Measurements from ENCODE around the gene PNLIPRP1.

Gene PNLIPRP1

GRCh38 chr10:116599991-116600390 lies 9.2 kb downstream of the PNLIPRP1 start:
- DNase-seq (ENCODE audit: low spot score) (no peak), FAIRE-seq (no peak)

- no peak for DNase-seq (ENCODE audit: low spot score)
- FAIRE-seq: no peak
Observed at GRCh38 chr10:116602648-116603400, 12.1 kb downstream of the PNLIPRP1 start.

GRCh38 chr10:116606061-116606483 lies 15.3 kb downstream of the PNLIPRP1 start:
- DNase-seq (ENCODE audit: low spot score): no peak
- FAIRE-seq: no peak

- DNase-seq (ENCODE audit: low spot score) (no peak), FAIRE-seq (no peak)
Observed at GRCh38 chr10:116607336-116607735, 16.6 kb downstream of the PNLIPRP1 start.

GRCh38 chr10:116608686-116609594 lies 18.2 kb downstream of the PNLIPRP1 start:
- DNase-seq (ENCODE audit: low spot score) (no peak), FAIRE-seq (no peak)

GRCh38 chr10:116610443-116611152 lies 19.8 kb downstream of the PNLIPRP1 start:
- FAIRE-seq: no peak
- no peak for DNase-seq (ENCODE audit: low spot score)

- no peak for FAIRE-seq
- no peak for DNase-seq (ENCODE audit: low spot score)
Observed at GRCh38 chr10:116611153-116611545, 20.4 kb downstream of the PNLIPRP1 start.

- no peak for DNase-seq (ENCODE audit: low spot score)
- FAIRE-seq: no peak
Observed at GRCh38 chr10:116612107-116612769, 21.5 kb downstream of the PNLIPRP1 start.

- no peak for DNase-seq (ENCODE audit: low spot score)
- FAIRE-seq: no peak
Observed at GRCh38 chr10:116613471-116613870, 22.7 kb downstream of the PNLIPRP1 start.

- FAIRE-seq: no peak
Observed at GRCh38 chr10:116614796-116615195, 24.0 kb downstream of the PNLIPRP1 start.

GRCh38 chr10:116615199-116615776 lies 24.5 kb downstream of the PNLIPRP1 start:
- no peak for DNase-seq (ENCODE audit: low spot score)
- FAIRE-seq: no peak

More at GRCh38 chr10:116614796-116615195, 24.0 kb downstream of the PNLIPRP1 start:
- DNase-seq (ENCODE audit: low spot score): no peak

- DNase-seq (ENCODE audit: low spot score): no peak
- FAIRE-seq: no peak
Observed at GRCh38 chr10:116620423-116621400, 30.0 kb downstream of the PNLIPRP1 start, which contains the start of gene PNLIPRP2. TSS of gene PNLIPRP2 (plus strand) at chr10:116620953.

GRCh38 chr10:116621476-116621875 lies 30.7 kb downstream of the PNLIPRP1 start:
- no peak for FAIRE-seq
- no peak for DNase-seq (ENCODE audit: low spot score)

GRCh38 chr10:116621934-116622655 lies 31.3 kb downstream of the PNLIPRP1 start:
- DNase-seq (ENCODE audit: low spot score): no peak
- no peak for FAIRE-seq

- FAIRE-seq (no peak), DNase-seq (ENCODE audit: low spot score) (no peak)
Observed at GRCh38 chr10:116625845-116626244, 35.1 kb downstream of the PNLIPRP1 start.

- DNase-seq (ENCODE audit: low spot score) (no peak), FAIRE-seq (no peak)
Observed at GRCh38 chr10:116626815-116627214, 36.1 kb downstream of the PNLIPRP1 start.

- DNase-seq (ENCODE audit: low spot score): peak; percentile 34
- no peak for FAIRE-seq
Observed at GRCh38 chr10:116627386-116627933, 36.7 kb downstream of the PNLIPRP1 start.

- FAIRE-seq: no peak
- no peak for DNase-seq (ENCODE audit: low spot score)
Observed at GRCh38 chr10:116629340-116629739, 38.6 kb downstream of the PNLIPRP1 start.

GRCh38 chr10:116630020-116630419 lies 39.3 kb downstream of the PNLIPRP1 start:
- FAIRE-seq: no peak

More at GRCh38 chr10:116630020-116630419, 39.3 kb downstream of the PNLIPRP1 start:
- DNase-seq (ENCODE audit: low spot score): no peak

Data from RCC 7860 (cell line).